ENCODE measurements around the gene PICK1. TPM values are rescaled to one million over a fixed set of nuclear protein-coding genes. Genes with fewer than 3 reads are reported as not detected.

Gene PICK1
- total RNA-seq, 1 experiment from 2014 or later = 35.7 TPM

DNA sequence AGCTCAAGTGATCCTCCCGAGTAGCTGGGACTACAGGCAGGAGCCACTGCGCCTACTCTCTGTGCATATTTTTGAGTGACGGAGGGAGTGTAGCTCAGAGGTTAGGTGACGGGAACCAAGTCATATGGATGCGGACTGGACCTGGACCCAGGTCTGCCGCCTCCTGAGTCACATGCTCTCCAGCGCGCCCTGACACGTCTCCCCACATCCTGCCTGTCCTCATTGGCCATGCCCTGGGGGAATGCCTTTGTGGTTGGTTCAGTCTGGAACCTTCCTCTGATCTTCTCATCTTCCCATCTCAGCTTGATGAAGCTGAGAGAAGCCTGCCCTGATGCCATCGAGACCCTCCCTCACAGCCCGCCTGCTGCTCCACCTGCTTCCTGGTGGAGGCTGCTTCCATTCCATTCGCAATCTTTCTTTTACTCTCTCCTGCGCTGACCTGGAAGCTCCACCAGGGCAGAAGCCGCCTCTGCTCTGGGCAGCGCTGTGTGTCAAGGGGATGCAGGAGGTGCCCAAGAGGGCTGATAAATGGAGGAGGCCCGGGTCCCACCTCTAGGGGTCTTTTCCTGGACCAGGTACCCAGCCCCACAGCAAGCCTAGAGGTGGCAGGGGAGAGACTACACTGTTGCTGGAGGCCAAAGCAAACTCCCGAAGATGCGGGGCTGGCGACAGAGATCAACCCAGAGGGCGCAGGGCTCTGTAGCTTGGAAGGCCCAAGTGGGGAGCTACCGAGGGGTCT lies 67.2 kb downstream of the PICK1 start:
- TF ChIP-seq, protein P1, sequence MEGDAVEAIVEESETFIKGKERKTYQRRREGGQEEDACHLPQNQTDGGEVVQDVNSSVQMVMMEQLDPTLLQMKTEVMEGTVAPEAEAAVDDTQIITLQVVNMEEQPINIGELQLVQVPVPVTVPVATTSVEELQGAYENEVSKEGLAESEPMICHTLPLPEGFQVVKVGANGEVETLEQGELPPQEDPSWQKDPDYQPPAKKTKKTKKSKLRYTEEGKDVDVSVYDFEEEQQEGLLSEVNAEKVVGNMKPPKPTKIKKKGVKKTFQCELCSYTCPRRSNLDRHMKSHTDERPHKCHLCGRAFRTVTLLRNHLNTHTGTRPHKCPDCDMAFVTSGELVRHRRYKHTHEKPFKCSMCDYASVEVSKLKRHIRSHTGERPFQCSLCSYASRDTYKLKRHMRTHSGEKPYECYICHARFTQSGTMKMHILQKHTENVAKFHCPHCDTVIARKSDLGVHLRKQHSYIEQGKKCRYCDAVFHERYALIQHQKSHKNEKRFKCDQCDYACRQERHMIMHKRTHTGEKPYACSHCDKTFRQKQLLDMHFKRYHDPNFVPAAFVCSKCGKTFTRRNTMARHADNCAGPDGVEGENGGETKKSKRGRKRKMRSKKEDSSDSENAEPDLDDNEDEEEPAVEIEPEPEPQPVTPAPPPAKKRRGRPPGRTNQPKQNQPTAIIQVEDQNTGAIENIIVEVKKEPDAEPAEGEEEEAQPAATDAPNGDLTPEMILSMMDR (conservative IDR thresholded peaks at IDR 0.05) = peak; percentile 51

More for the DNA sequence above, 67.2 kb downstream of the PICK1 start:
- H3K4me1 Mint-ChIP-seq = peaks cover 4 to 13% of the 10 kb centered on the region in 2 experiments
- H4K20me1 ChIP-seq (ENCODE audit: control insufficient read depth, insufficient read depth, insufficient read length) = no peaks in the 10 kb centered on the region
- no peaks in the 10 kb centered on the region for H3K79me2 ChIP-seq (ENCODE audit: insufficient read depth, low read length)
- H3K27me3 ChIP-seq (ENCODE audit: insufficient read depth, low read length) = no peaks in the 10 kb centered on the region
- H2BK15ac ChIP-seq (ENCODE audit: low read depth, low read length) = no peak overlapping the region
- no CpG with 5 or more reads among the region's 21 CpGs for WGBS (ENCODE audit: extremely low coverage, insufficient read length, low lambda C conversion rate)
- peak; percentile 71 for DNase-seq
- H3K4me3 Mint-ChIP-seq = no peak overlapping the region
- H3K9ac ChIP-seq (ENCODE audit: extremely low read depth, insufficient read length, low read length) = no peak overlapping the region
- no peak overlapping the region for H3K18ac ChIP-seq (ENCODE audit: insufficient read length, low read depth, low read length)
- H3K14ac ChIP-seq (ENCODE audit: insufficient read depth, low read length) = no peak overlapping the region
- no peak overlapping the region for H2BK5ac ChIP-seq (ENCODE audit: insufficient read length, low read length)
- peak overlapping the region in 1 of 3 experiments; percentile 88; a peak in 3 of 7 replicates for H3K27ac Mint-ChIP-seq
- no peak overlapping the region for H3K56ac ChIP-seq (ENCODE audit: insufficient read length, low read depth, low read length)
- H3K27me3 Mint-ChIP-seq (ENCODE audit: low read depth) = peaks cover 1% of the 10 kb centered on the region; the same call in 1 of the 2 replicates
- H2AFZ ChIP-seq (ENCODE audit: low read length) = no peak overlapping the region
- no peak overlapping the region for H4K91ac ChIP-seq (ENCODE audit: insufficient read length, low read depth, low read length)
- H3K79me1 ChIP-seq (ENCODE audit: insufficient read depth, low read depth, low read length, poor library complexity, severe bottlenecking) = no peaks in the 10 kb centered on the region
- H3K9me3 ChIP-seq (ENCODE audit: control insufficient read depth, low read depth, low read length) = no peaks in the 10 kb centered on the region
- H3K27ac ChIP-seq (ENCODE audit: insufficient read length, low read depth, low read length) = no peak overlapping the region
- H2BK20ac ChIP-seq (ENCODE audit: low read depth, low read length, poor library complexity, severe bottlenecking) = no peak overlapping the region
- H3K23ac ChIP-seq (ENCODE audit: insufficient read length, low read depth, low read length) = no peak overlapping the region
- peaks cover 0 to 4% (median 0%) of the 10 kb centered on the region in 3 experiments; a peak in 2 of 7 replicates for H3K36me3 Mint-ChIP-seq (ENCODE audit: insufficient read depth in 1 of 3, low read depth in 3 of 3)
- H3K4me2 ChIP-seq (ENCODE audit: insufficient read depth, insufficient read length, low read length) = no peak overlapping the region
- H2BK12ac ChIP-seq (ENCODE audit: insufficient read length, low read depth, low read length) = no peak overlapping the region
- no peak overlapping the region for H2AK5ac ChIP-seq (ENCODE audit: insufficient read length, low read length)
- no peak overlapping the region for H3T11ph ChIP-seq (ENCODE audit: low read length)
- no peak overlapping the region for H4K5ac ChIP-seq (ENCODE audit: insufficient read length, low read depth, low read length)
- H3K4me1 ChIP-seq (ENCODE audit: insufficient read depth, low read length) = no peaks in the 10 kb centered on the region
- H3K4ac ChIP-seq (ENCODE audit: low read depth, low read length) = no peak overlapping the region
- H3K23me2 ChIP-seq (ENCODE audit: insufficient read length, low read depth, low read length, poor library complexity, severe bottlenecking) = no peaks in the 10 kb centered on the region
- H3K9me3 Mint-ChIP-seq = no peaks in the 10 kb centered on the region
- H4K8ac ChIP-seq (replicated peaks; ENCODE audit: insufficient read length, low read depth, low read length) = no peak overlapping the region
- H2BK120ac ChIP-seq (ENCODE audit: low read depth, low read length, poor library complexity, severe bottlenecking) = no peak overlapping the region
